HG03159 (cell line): ENCODE measurements around the gene PTAFR.

Experiments
- ATAC-seq: cut with Tn5 transposase; IDR thresholded peaks from one replicate; pipeline ENCODE4 v1.9.1; 2021; ENCODE audit warnings: mild to moderate bottlenecking, moderate library complexity; ENCODE audit not compliant: unreplicated experiment

The PTAFR gene

DNA sequence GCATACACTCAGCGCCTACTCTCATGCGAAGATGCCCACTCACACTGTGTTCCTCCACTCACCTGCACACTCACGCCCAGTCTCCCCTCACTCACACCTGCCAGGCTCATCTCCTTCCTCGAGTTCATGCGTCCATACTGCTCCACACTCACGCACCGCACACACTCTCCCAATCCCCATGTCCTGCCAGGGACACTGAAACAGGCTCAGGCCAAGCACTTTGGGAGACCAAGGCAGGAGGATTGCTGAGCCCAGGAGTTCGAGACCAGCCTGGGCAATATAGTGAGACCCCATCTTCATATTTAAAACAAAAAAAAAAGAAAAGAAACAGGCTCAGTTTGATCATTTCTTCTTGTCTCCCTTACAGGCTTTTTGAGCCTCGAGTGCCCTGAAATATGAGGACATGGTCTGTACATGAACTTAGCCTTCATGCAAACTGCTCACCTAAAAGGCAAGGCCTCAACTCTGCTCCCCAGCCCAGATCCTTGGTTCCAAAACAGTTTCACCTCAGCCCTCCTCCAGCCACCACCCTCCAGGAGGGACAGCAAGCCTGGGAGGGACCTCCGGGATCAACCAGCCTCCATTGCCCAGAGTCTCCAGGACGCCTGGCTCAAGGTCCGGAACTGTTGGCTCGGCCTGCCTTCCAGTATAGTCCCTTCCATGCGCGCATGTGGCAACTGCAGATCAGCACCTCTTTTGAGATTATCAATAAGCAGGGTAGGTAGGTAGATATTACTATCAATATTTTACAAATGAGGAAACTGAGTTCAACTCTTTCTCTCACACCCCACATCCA is 2.4 kb upstream of the PTAFR start:
- no peak for ATAC-seq

DNA sequence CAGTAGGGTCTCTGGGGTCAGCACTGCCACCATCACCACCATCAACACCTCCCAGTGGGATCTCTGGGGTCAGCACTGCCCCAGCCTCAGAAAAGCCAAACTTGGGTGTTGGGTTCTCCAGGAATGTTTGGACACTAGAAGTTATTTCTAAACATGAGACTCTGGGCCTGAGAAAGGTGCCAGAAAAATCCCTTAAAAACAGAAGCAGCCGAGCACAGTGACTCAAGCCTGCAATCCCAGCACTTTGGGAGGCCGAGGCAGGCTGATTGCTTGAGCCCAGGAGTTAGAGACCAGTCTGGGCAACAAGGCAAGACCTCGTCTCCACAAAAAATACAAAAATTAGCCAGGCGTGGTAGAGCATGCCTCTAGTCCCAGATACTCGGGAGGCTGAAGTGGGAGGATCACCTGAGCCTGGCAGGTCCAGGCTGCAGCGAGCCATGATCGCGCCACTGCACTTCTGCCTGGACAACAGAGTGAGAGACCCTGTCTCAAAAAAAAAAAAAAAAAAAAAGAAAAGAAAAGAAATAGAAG is 470 bp downstream of the PTAFR start:
- no peak for ATAC-seq

DNA sequence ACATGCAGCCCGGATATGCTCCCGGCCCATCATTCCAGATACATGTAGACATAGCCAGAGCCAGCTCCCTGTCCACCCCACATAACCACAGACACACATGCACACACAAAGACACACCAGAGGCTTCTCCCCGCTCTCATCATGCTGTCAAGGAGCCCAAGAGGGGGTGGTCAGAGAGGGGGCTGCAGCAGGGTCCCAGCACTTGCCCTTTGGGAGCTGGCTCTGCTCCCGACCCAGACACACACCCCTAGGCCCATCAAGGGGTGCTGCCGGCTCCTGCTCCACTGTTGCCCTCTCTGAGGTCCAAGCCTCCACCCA is 2.6 kb downstream of the PTAFR start:
- no peak for ATAC-seq

GRCh38 chr1:28173151-28173979 is 3.1 kb downstream of the PTAFR start:
- no peak for ATAC-seq

GRCh38 chr1:28172713-28173150 is 3.8 kb downstream of the PTAFR start:
- ATAC-seq = peak; percentile 66

DNA sequence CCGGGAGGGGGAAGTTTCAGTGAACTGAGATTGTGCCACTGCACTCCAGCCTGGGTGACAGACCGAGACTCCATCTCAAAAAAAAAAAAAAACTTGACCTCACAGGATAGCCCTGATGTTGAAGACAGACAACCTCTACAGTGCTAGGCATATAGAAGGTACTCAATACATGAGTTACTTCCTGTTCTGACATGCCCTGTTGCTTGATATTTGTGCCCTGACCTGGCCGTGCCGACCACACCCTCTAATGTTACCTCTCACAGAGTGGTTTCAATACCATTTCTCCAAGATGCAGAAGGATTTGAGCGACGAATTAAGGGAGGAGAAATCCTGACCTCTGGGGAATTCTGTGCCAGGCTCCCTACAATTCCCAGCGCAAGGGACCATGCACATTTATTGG is 5.2 kb downstream of the PTAFR start:
- no peak for ATAC-seq

GRCh38 chr1:28170001-28170596 is 6.4 kb downstream of the PTAFR start:
- no peak for ATAC-seq

GRCh38 chr1:28163496-28164161 is 12.9 kb downstream of the PTAFR start:
- ATAC-seq = no peak

DNA sequence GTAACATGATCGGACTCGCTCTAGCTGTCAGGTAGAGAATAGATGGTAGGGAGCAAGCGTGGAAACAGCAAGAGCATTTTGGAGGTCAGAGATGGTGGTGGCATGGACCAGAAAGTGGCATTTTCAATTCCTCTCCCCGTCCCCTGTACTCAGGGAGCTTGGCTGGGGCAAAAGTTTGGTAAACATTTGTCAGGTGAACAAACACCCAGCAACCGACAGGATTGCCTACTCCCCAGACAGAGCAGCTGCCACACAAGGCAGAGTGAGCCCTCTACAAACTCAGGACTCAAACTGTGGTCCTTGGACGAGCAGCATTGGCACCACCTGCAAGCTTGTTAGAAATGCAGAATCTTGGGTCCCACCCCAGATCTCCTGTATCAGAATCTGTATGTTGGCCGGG is 14.3 kb downstream of the PTAFR start:
- no peak for ATAC-seq

DNA sequence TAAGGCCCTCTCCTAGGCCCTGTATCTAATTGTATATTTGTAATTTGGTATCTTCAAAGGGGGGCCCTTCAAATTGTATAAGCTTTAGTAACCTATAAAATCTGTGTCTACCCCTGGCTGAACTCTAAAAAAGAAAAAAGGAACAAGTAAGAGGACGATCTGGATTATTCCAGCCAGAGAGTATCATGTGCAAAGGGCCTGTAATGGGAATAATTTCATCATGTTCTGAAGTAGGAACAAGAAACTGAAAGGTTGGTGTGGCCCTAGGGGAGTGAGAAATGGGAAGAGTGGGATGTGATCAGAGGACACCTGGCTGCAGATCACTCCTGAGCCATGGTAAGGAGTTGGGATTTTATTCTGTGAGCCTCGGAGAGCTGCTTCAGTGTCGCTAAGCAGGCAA is 14.7 kb downstream of the PTAFR start:
- no peak for ATAC-seq

- ATAC-seq = no peak
Observed at GRCh38 chr1:28160782-28161266, 15.7 kb downstream of the PTAFR start.

GRCh38 chr1:28159680-28160079 is 16.8 kb downstream of the PTAFR start:
- ATAC-seq = no peak

- ATAC-seq = no peak
Observed at GRCh38 chr1:28159243-28159642, 17.2 kb downstream of the PTAFR start.

GRCh38 chr1:28157894-28158293 is 18.6 kb downstream of the PTAFR start:
- no peak for ATAC-seq

GRCh38 chr1:28156821-28157220 is 19.7 kb downstream of the PTAFR start:
- no peak for ATAC-seq

DNA sequence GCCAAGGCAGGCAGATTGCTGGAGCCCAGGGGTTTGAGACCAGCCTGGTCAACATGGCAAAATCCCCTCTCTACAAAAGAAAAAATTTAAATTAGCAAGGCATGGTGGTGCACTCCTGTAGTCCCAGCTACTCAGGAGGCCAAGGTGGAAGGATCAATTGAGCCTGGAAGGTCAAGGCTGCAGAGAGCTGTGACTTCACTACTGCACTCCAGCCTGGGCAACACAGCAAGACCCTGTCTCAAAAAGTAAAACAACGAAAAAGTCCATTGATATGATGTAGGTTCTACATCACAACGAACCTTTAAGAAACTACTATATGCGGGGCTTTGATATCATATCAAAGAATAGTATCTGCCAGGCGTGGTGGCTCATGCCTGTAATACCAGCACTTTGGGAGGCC is 20.9 kb downstream of the PTAFR start:
- no peak for ATAC-seq

DNA sequence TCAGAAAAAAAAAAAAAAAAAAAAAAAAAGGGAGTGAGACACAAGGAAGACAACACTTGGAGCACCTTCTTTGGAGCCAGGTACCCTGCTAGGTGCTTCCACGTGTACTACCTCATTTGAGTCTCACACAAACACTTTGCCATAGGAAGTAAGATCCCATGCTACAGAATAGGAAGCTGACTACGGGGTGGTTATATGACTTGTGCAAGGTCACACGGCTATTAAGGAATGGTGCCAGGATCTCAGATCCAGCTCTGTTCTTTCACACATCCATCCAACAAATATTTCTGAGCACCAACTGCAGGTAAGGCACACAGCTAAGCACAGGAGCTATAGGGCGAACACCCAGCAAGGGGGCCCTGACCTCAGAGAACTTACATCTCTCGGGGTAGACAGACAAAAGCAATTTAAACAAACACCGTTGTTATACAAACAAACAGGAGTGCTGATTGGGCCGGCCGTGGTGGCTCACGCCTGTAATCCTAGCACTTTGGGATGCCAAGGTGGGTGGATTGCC is 22.4 kb downstream of the PTAFR start:
- ATAC-seq = no peak

DNA sequence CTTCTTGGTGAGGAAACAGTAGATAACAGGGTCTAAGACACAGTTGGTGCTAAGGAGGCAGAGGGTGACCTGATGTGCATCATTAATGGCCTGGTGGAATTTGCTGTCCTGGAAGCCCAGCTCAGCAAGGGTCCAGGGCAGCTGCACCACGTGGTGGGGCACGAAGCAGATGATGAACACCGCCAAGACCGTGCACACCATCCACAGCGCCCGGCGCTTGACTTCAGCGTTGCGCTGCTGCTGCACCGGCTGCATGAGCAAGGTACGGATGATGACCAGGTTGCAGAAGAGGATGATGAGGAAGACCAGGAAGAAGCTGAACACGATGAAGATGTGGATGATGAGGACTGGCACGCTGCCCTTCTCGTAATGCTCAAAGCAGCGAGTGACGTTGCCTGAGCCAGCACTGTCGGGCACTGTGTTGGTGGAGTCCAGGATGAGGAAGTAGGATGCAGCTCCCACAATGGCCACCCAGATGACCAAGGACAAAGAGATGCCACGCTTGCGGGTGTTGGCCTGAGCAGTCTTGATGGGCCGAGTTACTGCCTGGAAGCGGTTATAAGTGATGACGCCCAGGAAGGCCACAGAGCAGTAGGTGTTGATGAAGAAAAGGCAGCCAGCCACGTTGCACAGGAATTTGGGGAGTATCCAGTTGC is 26.2 kb downstream of the PTAFR start:
- no peak for ATAC-seq

DNA sequence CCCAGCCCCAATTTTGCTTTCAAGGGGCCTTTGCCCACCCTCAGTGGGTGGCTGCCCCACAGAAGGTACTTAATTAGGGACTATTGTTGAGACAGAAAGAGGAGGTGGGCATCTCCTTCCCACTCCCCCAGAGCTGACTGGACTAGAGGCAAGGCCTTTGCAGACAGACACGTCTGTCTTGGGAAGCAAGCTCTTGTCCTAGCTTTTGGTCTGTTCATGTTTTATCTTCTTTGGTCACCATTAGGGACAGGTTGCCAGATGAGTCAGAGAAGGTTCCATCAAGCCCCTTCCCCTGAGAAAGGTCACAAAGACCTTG is 27.7 kb downstream of the PTAFR start:
- no peak for ATAC-seq
